GM23338 (cell line): ENCODE data around the gene LFNG. TPM values are rescaled to one million over a fixed set of nuclear protein-coding genes. Genes with fewer than 3 reads are reported as not detected.

Source experiments
- ATAC-seq: fragments of 200-7000 bp; cut with Tn5 transposase; 3 replicates; pipeline ENCODE4 v1.9.1; 2020
- DNase-seq: peaks from one replicate; pipeline ENCODE4 v3.0.0-alpha.2; 2015; ENCODE audit warnings: low spot score
- H2AFZ ChIP-seq: fragments of 200-600 bp; sonication (generic); 2 replicates; pipeline ENCODE4 v1.8.0; 2016; ENCODE audit warnings: antibody characterized with exemption, mild to moderate bottlenecking, moderate library complexity
- H3F3A ChIP-seq: fragments of 200-600 bp; sonication (generic); replicated peaks from 2 replicates; pipeline ENCODE4 v1.8.0; 2017; ENCODE audit warnings: antibody characterized with exemption, mixed run types, low read depth
- H3K27ac ChIP-seq: fragments of 200-600 bp; sonication (generic); 2 replicates; pipeline ENCODE4 v1.6.1; 2016; ENCODE audit warnings: low read depth
- H3K27me3 ChIP-seq: fragments of 200-600 bp; sonication (generic); 2 replicates; pipeline ENCODE4 v1.8.0; 2016; ENCODE audit warnings: mild to moderate bottlenecking, mixed run types, moderate library complexity; ENCODE audit not compliant: insufficient read depth
- H3K36me3 ChIP-seq: fragments of 200-600 bp; sonication (generic); 2 replicates; pipeline ENCODE4 v1.8.0; 2016; ENCODE audit warnings: mild to moderate bottlenecking; ENCODE audit not compliant: insufficient read depth
- H3K4me1 ChIP-seq: fragments of 200-600 bp; sonication (generic); 2 replicates; pipeline ENCODE4 v1.8.0; 2016; ENCODE audit warnings: mild to moderate bottlenecking, moderate library complexity; ENCODE audit not compliant: insufficient read depth
- H3K4me2 ChIP-seq: fragments of 200-600 bp; sonication (generic); 2 replicates; pipeline ENCODE4 v1.7.1; 2017; ENCODE audit warnings: mixed run types
- H3K4me3 ChIP-seq: fragments of 200-600 bp; sonication (generic); 2 replicates; pipeline ENCODE4 v1.6.1; 2016; ENCODE audit warnings: mixed run types
- H3K79me2 ChIP-seq: fragments of 200-600 bp; sonication (generic); replicated peaks from 2 replicates; pipeline ENCODE4 v1.8.0; 2017; ENCODE audit warnings: mild to moderate bottlenecking; ENCODE audit not compliant: insufficient read depth
- H3K9me2 ChIP-seq: fragments of 200-600 bp; sonication (generic); 2 replicates; pipeline ENCODE4 v1.8.0; 2017; ENCODE audit not compliant: insufficient read depth
- H4K20me1 ChIP-seq: fragments of 200-600 bp; sonication (generic); replicated peaks from 2 replicates; pipeline ENCODE4 v1.8.0; 2017; ENCODE audit warnings: mild to moderate bottlenecking; ENCODE audit not compliant: insufficient read depth
- H3K27ac Mint-ChIP-seq: 2 replicates; pipeline ENCODE4 v1.8.0; 2020; ENCODE audit warnings: inconsistent platforms, mild to moderate bottlenecking, moderate library complexity, mixed read lengths
- H3K27me3 Mint-ChIP-seq: 3 replicates; pipeline ENCODE4 v1.8.0; 2022; ENCODE audit warnings: low read depth, mild to moderate bottlenecking, moderate library complexity, mixed read lengths, inconsistent platforms; ENCODE audit not compliant: insufficient read depth, poor library complexity
- H3K36me3 Mint-ChIP-seq: 3 replicates; pipeline ENCODE4 v1.8.0; 2021; ENCODE audit warnings: low read depth, mild to moderate bottlenecking, inconsistent platforms, moderate library complexity, mixed read lengths
- H3K4me1 Mint-ChIP-seq: 3 replicates; pipeline ENCODE4 v1.8.0; 2020; ENCODE audit warnings: mild to moderate bottlenecking, inconsistent platforms, mixed read lengths
- H3K4me3 Mint-ChIP-seq: 3 replicates; pipeline ENCODE4 v1.8.0; 2021; ENCODE audit warnings: moderate library complexity, mild to moderate bottlenecking, inconsistent platforms, mixed read lengths
- H3K9me3 Mint-ChIP-seq: 3 replicates; pipeline ENCODE4 v1.8.0; 2020; ENCODE audit warnings: moderate library complexity, mild to moderate bottlenecking, inconsistent platforms, mixed read lengths
- CREB1 ChIP-seq: fragments of 250-450 bp; sonication (Bioruptor Pico); IDR thresholded peaks from 2 replicates; pipeline ENCODE4 v1.5.0; 2020; ENCODE audit warnings: low read depth, mild to moderate bottlenecking, moderate library complexity
- CTCF ChIP-seq, 2 experiments: fragments of 200-600 bp in 1 of 2; sonication (generic) in 1 of 2; conservative IDR thresholded peaks; 2 replicates each; pipeline versions ENCODE4 v1.5.1 to v1.6.1; 2016 to 2017; ENCODE audit warnings: antibody characterized with exemption in 2 of 2, low read depth in 2 of 2, mild to moderate bottlenecking in 2 of 2, moderate library complexity in 1 of 2
- ETS1 ChIP-seq: IDR thresholded peaks from 2 replicates; pipeline ENCODE4 v1.6.1; 2016; ENCODE audit warnings: antibody characterized with exemption
- EZH2 ChIP-seq: fragments of 200-600 bp; sonication (generic); IDR thresholded peaks from one replicate; pipeline ENCODE4 v1.8.0; 2017; ENCODE audit warnings: antibody characterized with exemption, mild to moderate bottlenecking, low read depth; ENCODE audit not compliant: unreplicated experiment
- EZH2phosphoT487 ChIP-seq: fragments of 200-600 bp; sonication (generic); IDR thresholded peaks from one replicate; pipeline ENCODE4 v1.8.1; 2018; ENCODE audit warnings: antibody characterized with exemption; ENCODE audit not compliant: unreplicated experiment
- JUNB ChIP-seq: IDR thresholded peaks from one replicate; pipeline ENCODE4 v1.6.1; 2016; ENCODE audit warnings: antibody characterized with exemption; ENCODE audit not compliant: unreplicated experiment
- NANOG ChIP-seq: IDR thresholded peaks from 2 replicates; pipeline ENCODE4 v1.6.1; 2016; ENCODE audit warnings: antibody characterized with exemption, borderline replicate concordance
- POLR2AphosphoS5 ChIP-seq: IDR thresholded peaks from 2 replicates; pipeline ENCODE4 v1.6.1; 2016; ENCODE audit warnings: antibody characterized with exemption, low read depth
- REST ChIP-seq: IDR thresholded peaks from one replicate; pipeline ENCODE4 v1.6.1; 2018; ENCODE audit warnings: antibody characterized with exemption; ENCODE audit not compliant: unreplicated experiment
- STAT1 ChIP-seq: IDR thresholded peaks from one replicate; pipeline ENCODE4 v1.6.1; 2016; ENCODE audit warnings: antibody characterized with exemption; ENCODE audit not compliant: unreplicated experiment
- ZNF114 ChIP-seq: fragments of 250-450 bp; sonication (Bioruptor Pico); IDR thresholded peaks from 2 replicates; pipeline ENCODE4 v1.5.0; 2020; ENCODE audit warnings: mild to moderate bottlenecking, moderate library complexity
- ZNF331 ChIP-seq: fragments of 250-450 bp; sonication (Bioruptor Pico); IDR thresholded peaks from 2 replicates; pipeline ENCODE4 v1.5.0; 2020; ENCODE audit warnings: low read depth, mild to moderate bottlenecking, moderate library complexity
- ZNF462 ChIP-seq: fragments of 250-450 bp; sonication (Bioruptor Pico); IDR thresholded peaks from 2 replicates; pipeline ENCODE4 v1.5.0; 2020; ENCODE audit warnings: mild to moderate bottlenecking, moderate library complexity
- polyA plus RNA-seq: library from polyadenylated mRNA; unstranded; fragments of >200 nt; fragmentation: Nextera tagmentation; extraction: Ambion mirVana; gene quantifications from 2 replicates; pipeline ENCODE4 v1.2.1, GENCODE V29; 2016
- total RNA-seq: library from RNA; depleted of rRNA; stranded (reverse); fragments of >200 nt; shearing (Covaris generic); gene quantifications from 2 replicates; pipeline ENCODE4 v1.2.3, GENCODE V29; 2014

The LFNG gene
- total and polyA plus RNA-seq, 2 experiments from 2014 or later = 1.7 to 35.4 TPM

- no peaks in the 10 kb centered on the region for H3K27me3 ChIP-seq
- 0 out of 2 replicates have a peak, but pooled peaks cover 3% of the 10 kb centered on the region for H4K20me1 ChIP-seq
- H3K27ac Mint-ChIP-seq = no peak overlapping the region
- peaks cover 24% of the 10 kb centered on the region; the same call in 2 of the 3 replicates for H3K36me3 Mint-ChIP-seq
- no peaks in the 10 kb centered on the region for H3K4me1 Mint-ChIP-seq
- no peak overlapping the region for H3K4me3 Mint-ChIP-seq
- no peaks in the 10 kb centered on the region for H3K79me2 ChIP-seq
- H2AFZ ChIP-seq = no peak overlapping the region
- TF ChIP-seq ZNF114 = no peak
- TF ChIP-seq POLR2AphosphoS5 = no peak
- TF ChIP-seq CTCF (conservative IDR thresholded peaks at IDR 0.05; ENCODE audit: low read depth in 2 of 2) = no peak
- TF ChIP-seq ZNF462 (CRISPR knock-in tag) = no peak
- no peak for TF ChIP-seq EZH2
- no peak for TF ChIP-seq CREB1
- no peak for TF ChIP-seq STAT1
- no peak for TF ChIP-seq ETS1
- TF ChIP-seq JUNB = no peak
- TF ChIP-seq REST = no peak
- TF ChIP-seq EZH2phosphoT487 = no peak
- no peak for TF ChIP-seq NANOG
- TF ChIP-seq ZNF331 (CRISPR knock-in tag) = no peak
- peaks cover 5% of the 10 kb centered on the region; the same call in 2 of the 3 replicates for H3K9me3 Mint-ChIP-seq
- no peak overlapping the region for H3K4me2 ChIP-seq
- H3K9me2 ChIP-seq = no peaks in the 10 kb centered on the region
- H3K4me1 ChIP-seq = no peaks in the 10 kb centered on the region
- H3K4me3 ChIP-seq = no peak overlapping the region
- H3K36me3 ChIP-seq = no peaks in the 10 kb centered on the region
- no peak overlapping the region for H3K27ac ChIP-seq
- peaks cover 2% of the 10 kb centered on the region for H3K27me3 Mint-ChIP-seq
- H3F3A ChIP-seq = 0 out of 2 replicates have a peak, but pooled peaks cover 3% of the 10 kb centered on the region
- no peak for ATAC-seq
- DNase-seq = no peak
Measured at GRCh38 chr7:2540133-2540532, 20.6 kb downstream of the LFNG start.
